Mesenchymal stem cell (in vitro differentiated cells and primary cell): ENCODE results near the gene NIM1K.
"Not testable (repeated sequence)": the region's sequence is repeated elsewhere in the genome, so short reads cannot be mapped to it uniquely, and the experiment has no call there.

ENCODE experiments used
- DNase-seq: peaks from one replicate; pipeline ENCODE4 v3.0.0-alpha.2; 2013
- H2AFZ ChIP-seq: one replicate; pipeline ENCODE4 v1.6.1; 2013; ENCODE audit warnings: low read depth, mild to moderate bottlenecking, control low read depth, inconsistent platforms, low read length, moderate library complexity
- H2AK5ac ChIP-seq: 2 replicates; pipeline ENCODE4 v1.6.1; 2013; ENCODE audit warnings: low read length, moderate library complexity, mild to moderate bottlenecking, inconsistent platforms; ENCODE audit not compliant: severe bottlenecking
- H2BK120ac ChIP-seq: one replicate; pipeline ENCODE4 v1.6.1; 2013; ENCODE audit warnings: low read depth, mild to moderate bottlenecking, inconsistent platforms, low read length, moderate library complexity
- H2BK12ac ChIP-seq, 2 experiments: one replicate each; pipeline ENCODE4 v1.6.1; 2013; ENCODE audit warnings: inconsistent platforms in 2 of 2, low read length in 2 of 2, mild to moderate bottlenecking in 2 of 2, moderate library complexity in 2 of 2, control low read depth in 1 of 2
- H2BK15ac ChIP-seq: one replicate; pipeline ENCODE4 v1.6.1; 2013; ENCODE audit warnings: mild to moderate bottlenecking, low read depth, inconsistent platforms; ENCODE audit not compliant: poor library complexity, severe bottlenecking
- H2BK5ac ChIP-seq: 2 replicates; pipeline ENCODE4 v1.6.1; 2013; ENCODE audit warnings: low read depth, mild to moderate bottlenecking, low read length, control low read depth, inconsistent platforms; ENCODE audit not compliant: poor library complexity, severe bottlenecking
- H3K14ac ChIP-seq, 2 experiments: one replicate each; pipeline ENCODE4 v1.6.1; 2013; ENCODE audit warnings: inconsistent platforms in 2 of 2, low read length in 2 of 2, control low read depth in 1 of 2, mild to moderate bottlenecking in 1 of 2, moderate library complexity in 1 of 2
- H3K18ac ChIP-seq, 2 experiments: one replicate each; pipeline ENCODE4 v1.6.1; 2013; ENCODE audit warnings: inconsistent platforms in 2 of 2, low read length in 2 of 2, control low read depth in 1 of 2, low read depth in 1 of 2, mild to moderate bottlenecking in 1 of 2
- H3K23ac ChIP-seq, 2 experiments: one replicate each; pipeline ENCODE4 v1.6.1; 2013; ENCODE audit warnings: inconsistent platforms in 2 of 2, low read length in 2 of 2, mild to moderate bottlenecking in 2 of 2, moderate library complexity in 2 of 2, control low read depth in 1 of 2
- H3K27ac ChIP-seq: 2 replicates; pipeline ENCODE4 v1.5.1; 2013; ENCODE audit warnings: mild to moderate bottlenecking, moderate library complexity, low read length, control low read depth, inconsistent platforms; ENCODE audit not compliant: poor library complexity, severe bottlenecking
- H3K27me3 ChIP-seq, 2 experiments: 2 replicates each; pipeline versions ENCODE4 v1.6.1 to v1.7.0; 2013; ENCODE audit warnings: low read length in 2 of 2, mild to moderate bottlenecking in 2 of 2, moderate library complexity in 2 of 2, control low read depth in 1 of 2, inconsistent platforms in 1 of 2; ENCODE audit not compliant: control insufficient read depth in 1 of 2, insufficient read depth in 1 of 2
- H3K36me3 ChIP-seq, 2 experiments: 2 replicates each; pipeline versions ENCODE4 v1.6.1 to v1.7.0; 2013; ENCODE audit warnings: low read length in 2 of 2, control low read depth in 1 of 2, inconsistent platforms in 1 of 2, low read depth in 1 of 2, mild to moderate bottlenecking in 1 of 2; ENCODE audit not compliant: insufficient read depth in 2 of 2, control insufficient read depth in 1 of 2
- H3K4ac ChIP-seq, 2 experiments: one replicate each; pipeline ENCODE4 v1.6.1; 2013; ENCODE audit warnings: inconsistent platforms in 2 of 2, low read length in 2 of 2, mild to moderate bottlenecking in 2 of 2, moderate library complexity in 2 of 2, control low read depth in 1 of 2, low read depth in 1 of 2
- H3K4me1 ChIP-seq: 2 replicates; pipeline ENCODE4 v1.6.1; 2013; ENCODE audit warnings: low read depth, low read length, control low read depth; ENCODE audit not compliant: control insufficient read depth, insufficient read depth
- H3K4me2 ChIP-seq: 2 replicates; pipeline ENCODE4 v1.6.1; 2013; ENCODE audit warnings: low read length, mild to moderate bottlenecking, inconsistent platforms; ENCODE audit not compliant: poor library complexity, severe bottlenecking
- H3K4me3 ChIP-seq, 2 experiments: 2 replicates each; pipeline versions ENCODE4 v1.5.1 to v1.7.0; 2013; ENCODE audit warnings: low read length in 2 of 2, mild to moderate bottlenecking in 2 of 2, control low read depth in 1 of 2, low read depth in 1 of 2; ENCODE audit not compliant: insufficient read depth in 1 of 2
- H3K79me1 ChIP-seq: replicated peaks from 2 replicates; pipeline ENCODE4 v1.6.1; 2013; ENCODE audit warnings: mild to moderate bottlenecking, control low read depth, low read length, inconsistent platforms; ENCODE audit not compliant: poor library complexity, severe bottlenecking
- H3K9ac ChIP-seq: 2 replicates; pipeline ENCODE4 v1.7.0; 2013; ENCODE audit warnings: mild to moderate bottlenecking, low read length, moderate library complexity
- H3K9me3 ChIP-seq: 2 replicates; pipeline ENCODE4 v1.7.0; 2013; ENCODE audit warnings: mild to moderate bottlenecking, low read length; ENCODE audit not compliant: control insufficient read depth
- H4K8ac ChIP-seq: one replicate; pipeline ENCODE4 v1.6.1; 2013; ENCODE audit warnings: inconsistent platforms, mild to moderate bottlenecking, low read length, moderate library complexity
- H4K91ac ChIP-seq: one replicate; pipeline ENCODE4 v1.6.1; 2013; ENCODE audit warnings: mild to moderate bottlenecking, low read length, inconsistent platforms
- WGBS: methylation state at CpG from one replicate; pipeline ENCODE4 v1.1.7; 2013; ENCODE audit warnings: mixed read lengths; 5-methylcytosine and 5-hydroxymethylcytosine counted together

Gene NIM1K

DNA sequence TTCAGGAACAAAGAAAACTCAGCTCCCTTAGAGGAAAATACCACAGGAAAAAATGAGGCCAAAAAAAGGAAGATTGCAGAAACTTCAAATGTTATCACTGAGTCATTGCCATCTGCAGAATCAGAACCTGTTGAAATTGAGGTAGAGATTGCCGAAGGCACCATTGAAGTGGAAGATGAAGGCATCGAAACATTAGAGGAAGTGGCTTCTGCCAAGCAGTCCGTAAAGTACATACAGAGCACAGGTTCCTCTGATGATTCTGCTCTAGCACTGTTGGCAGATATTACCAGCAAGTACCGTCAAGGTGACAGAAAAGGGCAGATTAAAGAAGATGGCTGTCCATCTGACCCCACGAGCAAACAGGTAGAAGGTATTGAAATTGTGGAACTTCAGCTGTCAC, 30.8 kb upstream of the NIM1K start:
- no peak overlapping the region for H4K91ac ChIP-seq
- no peak overlapping the region for H3K14ac ChIP-seq
- H3K27me3 ChIP-seq: no peaks in the 10 kb centered on the region
- H3K27ac ChIP-seq: no peak overlapping the region
- H3K18ac ChIP-seq: no peak overlapping the region
- H3K9ac ChIP-seq: no peak overlapping the region
- no peak overlapping the region for H2BK5ac ChIP-seq
- no peak overlapping the region for H2BK120ac ChIP-seq
- 91% methylated on average over 5 of the region's 5 CpGs for WGBS
- H3K23ac ChIP-seq: no peak overlapping the region
- H3K4me3 ChIP-seq: no peak overlapping the region
- H3K4me2 ChIP-seq: no peak overlapping the region
- H2BK12ac ChIP-seq: no peak overlapping the region
- no peak overlapping the region for H3K4ac ChIP-seq
- no peaks in the 10 kb centered on the region for H3K4me1 ChIP-seq
- H2AK5ac ChIP-seq: no peak overlapping the region
- no peaks in the 10 kb centered on the region for H3K9me3 ChIP-seq
- peaks cover 11 to 49% of the 10 kb centered on the region in 2 experiments for H3K36me3 ChIP-seq
- DNase-seq: no peak
- no peak overlapping the region for H4K8ac ChIP-seq
- H2AFZ ChIP-seq: no peak overlapping the region
- peaks cover 23% of the 10 kb centered on the region for H3K79me1 ChIP-seq
- no peak overlapping the region for H2BK15ac ChIP-seq

DNA sequence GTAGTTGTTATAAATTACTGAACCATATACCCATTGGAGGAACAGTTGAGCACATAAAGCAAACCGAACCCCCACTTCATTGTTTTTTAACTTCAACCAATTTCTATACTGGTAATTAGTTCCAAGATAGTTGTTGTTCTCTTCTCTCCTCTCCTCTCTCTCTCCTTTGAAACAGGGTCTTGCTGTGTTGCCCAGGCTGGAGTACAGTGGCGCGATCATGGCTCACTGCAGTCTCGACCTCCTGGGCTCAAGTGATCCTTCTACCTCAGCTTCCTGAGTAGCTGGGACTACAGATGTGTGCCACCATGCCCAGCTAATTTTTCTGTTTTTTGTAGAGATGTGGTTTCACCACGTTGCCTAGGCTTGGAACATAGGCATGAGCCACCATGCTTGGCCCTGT, 27.2 kb upstream of the NIM1K start:
- H2BK5ac ChIP-seq, H3K4me1 ChIP-seq, H3K14ac ChIP-seq, H4K8ac ChIP-seq, H3K4ac ChIP-seq, H2BK12ac ChIP-seq, H4K91ac ChIP-seq, H2BK120ac ChIP-seq, H3K18ac ChIP-seq, H2AK5ac ChIP-seq, H2AFZ ChIP-seq, H3K4me3 ChIP-seq, H3K27ac ChIP-seq, H3K9me3 ChIP-seq, DNase-seq, H2BK15ac ChIP-seq, H3K23ac ChIP-seq, H3K27me3 ChIP-seq, H3K9ac ChIP-seq, H3K4me2 ChIP-seq: not testable (repeated sequence)
- 84% methylated on average over 5 of the region's 5 CpGs for WGBS
- peaks cover 16 to 65% of the 10 kb centered on the region in 2 experiments for H3K36me3 ChIP-seq
- H3K79me1 ChIP-seq: peaks cover 20% of the 10 kb centered on the region

DNA sequence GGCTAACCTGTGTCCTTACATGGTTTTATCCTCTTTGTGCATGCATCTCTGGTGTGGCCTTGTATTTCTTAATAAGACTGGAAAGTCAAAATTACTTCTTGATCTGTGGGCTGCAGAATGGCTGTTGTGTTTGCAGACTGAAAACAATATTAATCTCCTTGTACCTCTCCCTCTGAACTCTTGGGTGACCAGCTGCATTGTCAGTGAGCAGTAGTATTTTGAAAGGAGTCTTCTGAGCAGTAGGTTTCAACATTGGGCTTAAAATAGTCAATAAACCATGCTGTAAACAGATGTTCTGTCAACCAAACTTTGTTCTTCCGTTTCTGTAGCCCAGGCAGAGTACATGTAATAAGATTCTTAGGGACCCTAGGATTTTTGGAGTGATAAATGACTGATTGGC, 26.7 kb upstream of the NIM1K start:
- no peak overlapping the region for H4K91ac ChIP-seq
- H3K9ac ChIP-seq: no peak overlapping the region
- no CpG with 5 or more reads among the region's 1 CpG for WGBS
- no peak overlapping the region for H3K4me3 ChIP-seq
- DNase-seq: no peak
- no peak overlapping the region for H2BK15ac ChIP-seq
- H4K8ac ChIP-seq: no peak overlapping the region
- no peak overlapping the region for H2BK5ac ChIP-seq
- H3K23ac ChIP-seq: no peak overlapping the region
- no peak overlapping the region for H2BK120ac ChIP-seq
- H3K9me3 ChIP-seq: no peaks in the 10 kb centered on the region
- H2BK12ac ChIP-seq: no peak overlapping the region
- H3K14ac ChIP-seq: no peak overlapping the region
- H3K27ac ChIP-seq: no peak overlapping the region
- no peak overlapping the region for H3K18ac ChIP-seq
- no peaks in the 10 kb centered on the region for H3K27me3 ChIP-seq
- H2AFZ ChIP-seq: no peak overlapping the region
- H3K36me3 ChIP-seq: peaks cover 16 to 70% of the 10 kb centered on the region in 2 experiments
- no peak overlapping the region for H2AK5ac ChIP-seq
- no peaks in the 10 kb centered on the region for H3K4me1 ChIP-seq
- H3K4ac ChIP-seq: no peak overlapping the region
- no peak overlapping the region for H3K4me2 ChIP-seq
- H3K79me1 ChIP-seq: peaks cover 20% of the 10 kb centered on the region

DNA sequence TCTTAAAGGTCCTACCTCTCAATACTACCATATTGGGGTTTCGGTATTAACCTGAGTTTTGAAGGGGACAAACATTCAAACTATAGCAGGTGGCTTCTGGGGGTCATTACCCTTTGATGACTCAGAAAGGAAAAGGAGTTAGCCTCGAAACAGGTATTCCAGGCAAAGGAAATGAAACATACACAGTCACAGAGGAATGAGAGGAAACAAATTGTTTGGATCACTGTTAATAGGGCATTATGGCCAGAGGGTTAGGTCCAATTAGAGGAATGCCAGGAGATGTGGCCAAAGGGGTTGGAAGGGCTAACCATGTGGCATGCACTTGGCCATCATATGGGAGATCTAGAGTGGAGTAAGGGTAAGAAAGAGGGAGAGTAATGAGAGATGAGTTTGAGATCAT, 23.9 kb upstream of the NIM1K start:
- H3K18ac ChIP-seq: no peak overlapping the region
- no peak overlapping the region for H3K14ac ChIP-seq
- H3K27ac ChIP-seq: no peak overlapping the region
- no peak overlapping the region for H4K91ac ChIP-seq
- peaks cover 3% of the 10 kb centered on the region for H3K4me1 ChIP-seq
- H3K9me3 ChIP-seq: no peaks in the 10 kb centered on the region
- no peak overlapping the region for H2BK12ac ChIP-seq
- 89% methylated on average over 2 of the region's 2 CpGs for WGBS
- H2BK120ac ChIP-seq: no peak overlapping the region
- H2BK5ac ChIP-seq: no peak overlapping the region
- peaks cover 20% of the 10 kb centered on the region for H3K79me1 ChIP-seq
- H3K23ac ChIP-seq: no peak overlapping the region
- H3K27me3 ChIP-seq: no peaks in the 10 kb centered on the region
- H2AK5ac ChIP-seq: no peak overlapping the region
- H3K4me3 ChIP-seq: no peak overlapping the region
- H2BK15ac ChIP-seq: no peak overlapping the region
- H4K8ac ChIP-seq: no peak overlapping the region
- no peak overlapping the region for H3K4ac ChIP-seq
- no peak overlapping the region for H2AFZ ChIP-seq
- no peak for DNase-seq
- peaks cover 7 to 62% of the 10 kb centered on the region in 2 experiments for H3K36me3 ChIP-seq
- no peak overlapping the region for H3K9ac ChIP-seq
- no peak overlapping the region for H3K4me2 ChIP-seq
